ENCODE data around the gene KCTD4. TPM values are rescaled to one million over a fixed set of nuclear protein-coding genes. Genes with fewer than 3 reads are reported as not detected.

Gene KCTD4
- polyA plus RNA-seq, 1 donor from 2014 or later = 1.2 TPM

DNA sequence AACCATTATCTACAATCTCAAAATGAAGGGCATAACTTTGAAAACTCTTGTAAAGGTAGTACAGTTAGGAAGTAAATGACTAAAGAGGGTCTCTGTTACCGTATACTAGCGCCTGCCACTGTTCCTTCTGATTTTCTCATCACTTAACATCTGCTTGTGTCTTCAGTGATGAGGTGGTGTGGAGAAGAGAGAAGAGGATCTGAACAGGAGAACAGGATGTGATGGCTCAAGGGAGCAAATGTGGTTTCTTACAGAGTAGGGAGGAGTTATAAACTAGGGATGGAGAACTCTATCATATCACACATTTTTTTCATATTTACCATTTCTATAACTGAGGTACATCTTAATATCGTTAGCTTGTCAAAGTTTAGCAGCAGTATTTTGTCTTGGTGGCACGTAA is 1.1 kb downstream of the KCTD4 start:
- Histone ChIP-seq H2AFZ (ENCODE audit: low read depth, low read length) (no peak overlapping the region), H3K9me2 (ENCODE audit: insufficient read depth, low read length) (no peaks in the 10 kb centered on the region), H3K4me3 (ENCODE audit: low read length) (no peak overlapping the region), H3K9ac (ENCODE audit: low read length) (no peak overlapping the region), H3K27ac (ENCODE audit: low read length) (no peak overlapping the region), H3K36me3 (ENCODE audit: insufficient read depth, low read length) (no peaks in the 10 kb centered on the region), H3K9me3 (ENCODE audit: low read length) (no peaks in the 10 kb centered on the region), H3K4me2 (ENCODE audit: low read length) (no peak overlapping the region), H3K79me2 (replicated peaks; ENCODE audit: insufficient read depth, low read length) (no peaks in the 10 kb centered on the region), H3F3A (ENCODE audit: insufficient read depth, low read length, poor library complexity, severe bottlenecking) (no peaks in the 10 kb centered on the region), H3K27me3 (ENCODE audit: insufficient read depth, low read depth, low read length) (no peaks in the 10 kb centered on the region), H4K20me1 (ENCODE audit: insufficient read depth) (no peaks in the 10 kb centered on the region)
- TF ChIP-seq, protein P1, sequence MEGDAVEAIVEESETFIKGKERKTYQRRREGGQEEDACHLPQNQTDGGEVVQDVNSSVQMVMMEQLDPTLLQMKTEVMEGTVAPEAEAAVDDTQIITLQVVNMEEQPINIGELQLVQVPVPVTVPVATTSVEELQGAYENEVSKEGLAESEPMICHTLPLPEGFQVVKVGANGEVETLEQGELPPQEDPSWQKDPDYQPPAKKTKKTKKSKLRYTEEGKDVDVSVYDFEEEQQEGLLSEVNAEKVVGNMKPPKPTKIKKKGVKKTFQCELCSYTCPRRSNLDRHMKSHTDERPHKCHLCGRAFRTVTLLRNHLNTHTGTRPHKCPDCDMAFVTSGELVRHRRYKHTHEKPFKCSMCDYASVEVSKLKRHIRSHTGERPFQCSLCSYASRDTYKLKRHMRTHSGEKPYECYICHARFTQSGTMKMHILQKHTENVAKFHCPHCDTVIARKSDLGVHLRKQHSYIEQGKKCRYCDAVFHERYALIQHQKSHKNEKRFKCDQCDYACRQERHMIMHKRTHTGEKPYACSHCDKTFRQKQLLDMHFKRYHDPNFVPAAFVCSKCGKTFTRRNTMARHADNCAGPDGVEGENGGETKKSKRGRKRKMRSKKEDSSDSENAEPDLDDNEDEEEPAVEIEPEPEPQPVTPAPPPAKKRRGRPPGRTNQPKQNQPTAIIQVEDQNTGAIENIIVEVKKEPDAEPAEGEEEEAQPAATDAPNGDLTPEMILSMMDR (IDR thresholded peaks at IDR 0.05; ENCODE audit: poor library complexity, severe bottlenecking) = no peak
- TF ChIP-seq TAF1 (IDR thresholded peaks at IDR 0.05; ENCODE audit: low read depth) (no peak), MXI1 (conservative IDR thresholded peaks at IDR 0.05; ENCODE audit: poor library complexity, severe bottlenecking) (no peak)
- TF ChIP-seq, protein P2, sequence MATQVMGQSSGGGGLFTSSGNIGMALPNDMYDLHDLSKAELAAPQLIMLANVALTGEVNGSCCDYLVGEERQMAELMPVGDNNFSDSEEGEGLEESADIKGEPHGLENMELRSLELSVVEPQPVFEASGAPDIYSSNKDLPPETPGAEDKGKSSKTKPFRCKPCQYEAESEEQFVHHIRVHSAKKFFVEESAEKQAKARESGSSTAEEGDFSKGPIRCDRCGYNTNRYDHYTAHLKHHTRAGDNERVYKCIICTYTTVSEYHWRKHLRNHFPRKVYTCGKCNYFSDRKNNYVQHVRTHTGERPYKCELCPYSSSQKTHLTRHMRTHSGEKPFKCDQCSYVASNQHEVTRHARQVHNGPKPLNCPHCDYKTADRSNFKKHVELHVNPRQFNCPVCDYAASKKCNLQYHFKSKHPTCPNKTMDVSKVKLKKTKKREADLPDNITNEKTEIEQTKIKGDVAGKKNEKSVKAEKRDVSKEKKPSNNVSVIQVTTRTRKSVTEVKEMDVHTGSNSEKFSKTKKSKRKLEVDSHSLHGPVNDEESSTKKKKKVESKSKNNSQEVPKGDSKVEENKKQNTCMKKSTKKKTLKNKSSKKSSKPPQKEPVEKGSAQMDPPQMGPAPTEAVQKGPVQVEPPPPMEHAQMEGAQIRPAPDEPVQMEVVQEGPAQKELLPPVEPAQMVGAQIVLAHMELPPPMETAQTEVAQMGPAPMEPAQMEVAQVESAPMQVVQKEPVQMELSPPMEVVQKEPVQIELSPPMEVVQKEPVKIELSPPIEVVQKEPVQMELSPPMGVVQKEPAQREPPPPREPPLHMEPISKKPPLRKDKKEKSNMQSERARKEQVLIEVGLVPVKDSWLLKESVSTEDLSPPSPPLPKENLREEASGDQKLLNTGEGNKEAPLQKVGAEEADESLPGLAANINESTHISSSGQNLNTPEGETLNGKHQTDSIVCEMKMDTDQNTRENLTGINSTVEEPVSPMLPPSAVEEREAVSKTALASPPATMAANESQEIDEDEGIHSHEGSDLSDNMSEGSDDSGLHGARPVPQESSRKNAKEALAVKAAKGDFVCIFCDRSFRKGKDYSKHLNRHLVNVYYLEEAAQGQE (IDR thresholded peaks at IDR 0.05; ENCODE audit: borderline replicate concordance) = no peak

DNA sequence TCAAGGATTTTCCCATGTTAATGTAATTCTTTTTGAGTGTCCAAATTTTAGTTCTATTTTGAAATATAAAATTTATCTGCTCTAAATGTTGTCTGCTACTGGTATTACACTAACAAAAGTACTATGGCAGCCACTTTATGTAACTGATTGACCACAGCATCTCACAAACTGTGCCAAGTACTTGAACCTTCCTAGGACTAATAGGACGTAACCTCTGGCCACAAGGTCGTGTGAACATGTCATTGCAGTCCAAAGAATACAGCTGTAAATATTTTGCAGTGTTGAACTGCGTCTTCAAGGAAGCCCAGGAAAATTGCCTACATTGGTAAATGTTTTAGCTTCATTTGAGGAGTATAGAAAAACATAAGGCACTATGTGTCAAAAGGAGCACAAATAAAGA is 1.9 kb downstream of the KCTD4 start:
- no peak overlapping the region for H3K27ac ChIP-seq (ENCODE audit: low read length)
- no peaks in the 10 kb centered on the region for H3K9me2 ChIP-seq (ENCODE audit: insufficient read depth, low read length)
- TF ChIP-seq MXI1 (conservative IDR thresholded peaks at IDR 0.05; ENCODE audit: poor library complexity, severe bottlenecking) (no peak), POLR2AphosphoS5 (IDR thresholded peaks at IDR 0.05) (no peak), RAD21 (conservative IDR thresholded peaks at IDR 0.05) (no peak), TAF1 (IDR thresholded peaks at IDR 0.05; ENCODE audit: low read depth) (no peak), EZH2 (IDR thresholded peaks at IDR 0.05; ENCODE audit: borderline replicate concordance, insufficient read depth, low read length, poor library complexity, severe bottlenecking) (no peak), SMC3 (conservative IDR thresholded peaks at IDR 0.05; ENCODE audit: poor library complexity) (no peak), EP300 (conservative IDR thresholded peaks at IDR 0.05; ENCODE audit: poor library complexity, severe bottlenecking) (no peak)
- TF ChIP-seq, protein P2 (IDR thresholded peaks at IDR 0.05; ENCODE audit: borderline replicate concordance) = no peak
- TF ChIP-seq, protein P1 (IDR thresholded peaks at IDR 0.05; ENCODE audit: poor library complexity, severe bottlenecking) = no peak
- H3K27me3 ChIP-seq (ENCODE audit: insufficient read depth, low read depth, low read length) = no peaks in the 10 kb centered on the region
- H4K20me1 ChIP-seq (ENCODE audit: insufficient read depth) = no peaks in the 10 kb centered on the region
- no peak overlapping the region for H2AFZ ChIP-seq (ENCODE audit: low read depth, low read length)
- no peak overlapping the region for H3K9ac ChIP-seq (ENCODE audit: low read length)
- no peaks in the 10 kb centered on the region for H3K9me3 ChIP-seq (ENCODE audit: low read length)
- H3K79me2 ChIP-seq (replicated peaks; ENCODE audit: insufficient read depth, low read length) = no peaks in the 10 kb centered on the region
- H3K4me2 ChIP-seq (ENCODE audit: low read length) = no peak overlapping the region
- no peak overlapping the region for H3K4me3 ChIP-seq (ENCODE audit: low read length)
- no peaks in the 10 kb centered on the region for H3K36me3 ChIP-seq (ENCODE audit: insufficient read depth, low read length)
- no peaks in the 10 kb centered on the region for H3F3A ChIP-seq (ENCODE audit: insufficient read depth, low read length, poor library complexity, severe bottlenecking)
